Keratinocyte (primary cell): ENCODE data around the gene RFX3. TPM values are rescaled to one million over a fixed set of nuclear protein-coding genes. Genes with fewer than 3 reads are reported as not detected.

Experiments
- DNase-seq: peaks from one replicate; pipeline ENCODE4 v3.0.0-alpha.2; 2011; ENCODE audit warnings: low read depth, missing footprints, low spot score
- FAIRE-seq: peaks from 2 replicates; lab custom pipeline; 2011; peaks lifted over from hg19 to GRCh38; lab: Jason Lieb, UNC
- H2AFZ ChIP-seq: 2 replicates; pipeline ENCODE4 v1.6.0; 2012; ENCODE audit warnings: low read length, control low read depth, inconsistent platforms; ENCODE audit not compliant: control insufficient read depth
- H3K27ac ChIP-seq: 2 replicates; pipeline ENCODE4 v1.5.1; 2011; ENCODE audit warnings: low read length; ENCODE audit not compliant: control insufficient read depth, insufficient read depth
- H3K27me3 ChIP-seq: 3 replicates; pipeline ENCODE4 v1.6.0; 2011; ENCODE audit warnings: low read length; ENCODE audit not compliant: control insufficient read depth, insufficient read depth; ENCODE audit errors: extremely low read depth
- H3K36me3 ChIP-seq, 2 experiments: 2 replicates in 1 of 2; 3 replicates in 1 of 2; pipeline ENCODE4 v1.5.1; 2011; ENCODE audit warnings: low read length in 2 of 2, mild to moderate bottlenecking in 1 of 2; ENCODE audit not compliant: control insufficient read depth in 2 of 2, insufficient read depth in 2 of 2; ENCODE audit errors: extremely low read depth in 1 of 2
- H3K4me1 ChIP-seq: 3 replicates; pipeline ENCODE4 v1.5.1; 2011; ENCODE audit warnings: low read length; ENCODE audit not compliant: control insufficient read depth, insufficient read depth; ENCODE audit errors: extremely low read depth
- H3K4me2 ChIP-seq: 3 replicates; pipeline ENCODE4 v1.6.0; 2011; ENCODE audit warnings: low read depth, low read length; ENCODE audit not compliant: control insufficient read depth, insufficient read depth; ENCODE audit errors: extremely low read depth
- H3K4me3 ChIP-seq, 3 experiments: fragments of 200-600 bp in 1 of 3; sonication (generic) in 1 of 3; 2 replicates in 2 of 3; 3 replicates in 1 of 3; pipeline ENCODE4 v1.5.1; 2011 to 2016; ENCODE audit warnings: low read length in 3 of 3, mild to moderate bottlenecking in 3 of 3, control low read depth in 2 of 3, inconsistent platforms in 1 of 3, low read depth in 1 of 3, mixed read lengths in 1 of 3, mixed run types in 1 of 3, moderate library complexity in 1 of 3; ENCODE audit not compliant: control insufficient read depth in 2 of 3, insufficient read depth in 2 of 3; ENCODE audit errors: extremely low read depth in 1 of 3
- H3K79me2 ChIP-seq: 2 replicates; pipeline ENCODE4 v1.6.0; 2012; ENCODE audit warnings: low read length; ENCODE audit not compliant: control insufficient read depth, insufficient read depth
- H3K9ac ChIP-seq: 3 replicates; pipeline ENCODE4 v1.6.0; 2011; ENCODE audit warnings: low read length; ENCODE audit not compliant: control insufficient read depth, insufficient read depth; ENCODE audit errors: extremely low read depth
- H3K9me1 ChIP-seq: 3 replicates; pipeline ENCODE4 v1.6.0; 2011; ENCODE audit warnings: low read length; ENCODE audit not compliant: control insufficient read depth, insufficient read depth; ENCODE audit errors: extremely low read depth
- H3K9me3 ChIP-seq: 2 replicates; pipeline ENCODE4 v1.5.1; 2012; ENCODE audit warnings: low read depth, low read length; ENCODE audit not compliant: control insufficient read depth
- H4K20me1 ChIP-seq: 3 replicates; pipeline ENCODE4 v1.6.0; 2011; ENCODE audit warnings: low read length; ENCODE audit not compliant: control insufficient read depth, insufficient read depth; ENCODE audit errors: extremely low read depth
- EZH2 ChIP-seq: IDR thresholded peaks from one replicate; pipeline ENCODE4 v1.6.1; 2012; ENCODE audit warnings: inconsistent platforms, mild to moderate bottlenecking, low read length, moderate library complexity
- dilution Hi-C: fragments of 300-500 bp; cut with MboI; formaldehyde crosslinking; loops from one replicate; pipeline ENCODE4 v1.7.0; 2020; ENCODE audit warnings: low sequenced_read_pairs; ENCODE audit not compliant: extremely low pct_ligation_motif_present
- polyA plus RNA-seq, 5 experiments: library from polyadenylated mRNA; depleted of rRNA in 3 of 5; stranded (reverse) in 3 of 5; stranded (forward) in 1 of 5; unstranded in 1 of 5; fragments of >200 nt; gene quantifications; 1 replicate in 1 of 5; 2 replicates in 3 of 5; 3 replicates in 1 of 5; pipeline versions ENCODE4 v1.2.1 to v1.2.3, GENCODE V29; 2011 to 2012; ENCODE audit warnings: missing spikeins in 2 of 5, low read depth in 1 of 5, low replicate concordance in 1 of 5
- TF ChIP-seq, protein P1 (sequence below), 3 experiments: IDR thresholded peaks in 1 of 3; conservative IDR thresholded peaks in 1 of 3; optimal IDR thresholded peaks in 1 of 3; 2 replicates in 2 of 3; 3 replicates in 1 of 3; pipeline versions ENCODE3 to v1.5.1; 2011; ENCODE audit warnings: low read length in 3 of 3, mild to moderate bottlenecking in 3 of 3, moderate library complexity in 2 of 3, control low read depth in 1 of 3, inconsistent platforms in 1 of 3; ENCODE audit not compliant: insufficient read depth in 2 of 3; ENCODE audit errors: extremely low read depth in 1 of 3

The RFX3 gene
- polyA plus RNA-seq, 1 donor (not counting 4 experiments of a cell fraction or from before 2014, with no cell fraction given): 1.8 TPM

DNA sequence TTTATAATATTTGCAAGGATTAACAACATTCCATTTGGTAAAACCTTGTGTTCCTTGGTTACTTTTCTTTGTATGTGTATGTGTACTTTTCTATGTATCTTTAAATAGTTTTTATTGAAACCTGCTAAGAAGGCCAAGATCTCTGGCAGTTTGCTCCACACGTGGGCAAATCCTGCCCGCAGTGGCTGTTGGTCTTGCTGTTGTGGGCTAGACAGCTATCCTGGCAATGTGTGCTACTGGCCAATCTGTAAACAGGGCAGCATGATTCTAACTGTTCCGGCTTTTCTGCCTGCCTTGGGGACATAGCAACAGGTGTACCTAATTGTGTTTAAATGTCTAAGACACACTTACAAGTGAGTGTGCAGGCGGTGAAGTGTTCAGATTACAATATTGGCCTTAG lies 286.6 kb downstream of the RFX3 start:
- Histone ChIP-seq H3K4me3 (no peak overlapping the region), H3K9me3 (no peaks in the 10 kb centered on the region), H2AFZ (no peak overlapping the region), H3K79me2 (no peaks in the 10 kb centered on the region), H3K9me1 (no peaks in the 10 kb centered on the region), H3K4me1 (no peaks in the 10 kb centered on the region), H3K4me2 (no peak overlapping the region), H3K27ac (no peak overlapping the region), H4K20me1 (no peaks in the 10 kb centered on the region), H3K36me3 (no peaks in the 10 kb centered on the region), H3K9ac (no peak overlapping the region), H3K27me3 (no peaks in the 10 kb centered on the region)
- DNase-seq (no peak), FAIRE-seq (no peak)
- no peak for TF ChIP-seq EZH2
- TF ChIP-seq, protein P1, sequence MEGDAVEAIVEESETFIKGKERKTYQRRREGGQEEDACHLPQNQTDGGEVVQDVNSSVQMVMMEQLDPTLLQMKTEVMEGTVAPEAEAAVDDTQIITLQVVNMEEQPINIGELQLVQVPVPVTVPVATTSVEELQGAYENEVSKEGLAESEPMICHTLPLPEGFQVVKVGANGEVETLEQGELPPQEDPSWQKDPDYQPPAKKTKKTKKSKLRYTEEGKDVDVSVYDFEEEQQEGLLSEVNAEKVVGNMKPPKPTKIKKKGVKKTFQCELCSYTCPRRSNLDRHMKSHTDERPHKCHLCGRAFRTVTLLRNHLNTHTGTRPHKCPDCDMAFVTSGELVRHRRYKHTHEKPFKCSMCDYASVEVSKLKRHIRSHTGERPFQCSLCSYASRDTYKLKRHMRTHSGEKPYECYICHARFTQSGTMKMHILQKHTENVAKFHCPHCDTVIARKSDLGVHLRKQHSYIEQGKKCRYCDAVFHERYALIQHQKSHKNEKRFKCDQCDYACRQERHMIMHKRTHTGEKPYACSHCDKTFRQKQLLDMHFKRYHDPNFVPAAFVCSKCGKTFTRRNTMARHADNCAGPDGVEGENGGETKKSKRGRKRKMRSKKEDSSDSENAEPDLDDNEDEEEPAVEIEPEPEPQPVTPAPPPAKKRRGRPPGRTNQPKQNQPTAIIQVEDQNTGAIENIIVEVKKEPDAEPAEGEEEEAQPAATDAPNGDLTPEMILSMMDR (optimal IDR thresholded peaks at IDR 0.05 in 1 of 3, IDR thresholded peaks at IDR 0.05 in 1 of 3, conservative IDR thresholded peaks at IDR 0.05 in 1 of 3; ENCODE audit: extremely low read depth in 1 of 3, insufficient read depth in 2 of 3, low read length in 3 of 3): no peak
- dilution Hi-C loops: loop anchor here (25.0 kb wide), 1 partner anchor 198 kb away; no protein-coding TSS in a partner anchor

DNA sequence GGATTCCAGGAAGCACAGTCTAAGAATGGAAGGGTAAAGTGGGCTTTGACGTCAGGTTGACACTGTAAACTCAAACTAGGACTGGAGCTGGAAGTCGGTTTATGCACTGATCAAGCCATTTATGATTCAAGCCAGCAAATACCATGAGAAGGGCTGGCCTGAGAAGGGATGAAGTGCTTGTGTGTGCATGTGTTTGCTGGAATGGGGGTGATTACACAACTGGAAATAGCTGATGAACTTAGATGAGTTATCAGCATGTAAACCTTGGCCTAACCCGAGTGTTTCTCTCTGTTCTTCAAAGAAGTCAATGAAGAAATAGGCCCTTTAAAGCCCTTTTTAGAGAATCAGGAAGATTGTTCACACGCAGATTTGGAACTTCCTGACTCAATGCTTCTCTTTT lies 287.6 kb downstream of the RFX3 start:
- Histone ChIP-seq H3K4me1 (no peaks in the 10 kb centered on the region), H3K36me3 (no peaks in the 10 kb centered on the region), H3K9me3 (no peaks in the 10 kb centered on the region), H4K20me1 (no peaks in the 10 kb centered on the region), H3K4me2 (no peak overlapping the region), H3K79me2 (no peaks in the 10 kb centered on the region), H2AFZ (no peak overlapping the region), H3K4me3 (no peak overlapping the region), H3K27me3 (no peaks in the 10 kb centered on the region), H3K9me1 (no peaks in the 10 kb centered on the region), H3K27ac (no peak overlapping the region), H3K9ac (no peak overlapping the region)
- FAIRE-seq (no peak), DNase-seq (no peak)
- TF ChIP-seq, protein P1 (optimal IDR thresholded peaks at IDR 0.05 in 1 of 3, IDR thresholded peaks at IDR 0.05 in 1 of 3, conservative IDR thresholded peaks at IDR 0.05 in 1 of 3; ENCODE audit: extremely low read depth in 1 of 3, insufficient read depth in 2 of 3, low read length in 3 of 3): no peak
- TF ChIP-seq EZH2: no peak
- dilution Hi-C loops: loop anchor here (25.0 kb wide), 1 partner anchor 199 kb away; no protein-coding TSS in a partner anchor
